ENCODE data around the gene SWI5. TPM values are rescaled to one million over a fixed set of nuclear protein-coding genes. Genes with fewer than 3 reads are reported as not detected.

The SWI5 gene
- total RNA-seq, 1 donor from 2014 or later: 29.1 TPM

DNA sequence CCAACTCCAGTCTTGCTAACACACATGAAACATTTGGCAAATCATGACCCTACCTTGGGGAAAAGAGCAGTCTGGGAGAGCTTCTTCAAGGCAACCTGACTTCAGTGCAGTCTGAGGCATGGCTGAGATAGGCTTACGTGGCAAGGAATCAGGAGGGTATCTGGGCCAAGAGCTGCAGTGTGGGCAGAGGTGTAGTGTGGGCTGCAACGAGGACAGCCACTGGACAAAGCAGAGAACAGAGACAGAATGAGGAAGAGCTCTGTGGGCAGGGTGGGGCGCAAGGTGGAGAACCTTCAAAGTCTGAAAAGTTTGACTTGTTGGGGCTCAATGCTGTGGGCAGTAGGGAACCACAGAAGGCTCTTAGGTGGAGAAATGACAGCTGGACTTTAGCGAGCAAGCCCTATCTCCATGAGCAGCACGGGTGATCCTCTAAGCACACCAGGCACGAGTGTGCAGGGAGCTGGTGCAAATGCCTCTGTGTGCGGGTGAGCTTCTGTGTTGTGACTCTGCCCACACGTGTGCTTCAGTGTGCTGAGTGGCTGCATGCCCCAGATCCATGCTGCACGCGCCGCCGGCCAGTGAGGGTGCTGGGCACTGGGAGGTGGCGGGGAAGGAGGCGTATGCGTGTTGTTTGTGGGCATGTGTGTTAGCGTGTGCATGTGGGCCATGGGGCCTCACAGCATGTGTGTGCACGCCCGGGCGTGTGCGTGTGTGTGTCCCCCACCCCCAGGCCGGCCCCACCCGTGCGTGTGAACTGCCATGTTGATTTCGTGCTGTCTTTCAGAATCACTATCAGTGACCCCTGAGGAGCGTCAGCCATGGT, 23.5 kb upstream of the SWI5 start:
- no peak for DNase-seq

DNA sequence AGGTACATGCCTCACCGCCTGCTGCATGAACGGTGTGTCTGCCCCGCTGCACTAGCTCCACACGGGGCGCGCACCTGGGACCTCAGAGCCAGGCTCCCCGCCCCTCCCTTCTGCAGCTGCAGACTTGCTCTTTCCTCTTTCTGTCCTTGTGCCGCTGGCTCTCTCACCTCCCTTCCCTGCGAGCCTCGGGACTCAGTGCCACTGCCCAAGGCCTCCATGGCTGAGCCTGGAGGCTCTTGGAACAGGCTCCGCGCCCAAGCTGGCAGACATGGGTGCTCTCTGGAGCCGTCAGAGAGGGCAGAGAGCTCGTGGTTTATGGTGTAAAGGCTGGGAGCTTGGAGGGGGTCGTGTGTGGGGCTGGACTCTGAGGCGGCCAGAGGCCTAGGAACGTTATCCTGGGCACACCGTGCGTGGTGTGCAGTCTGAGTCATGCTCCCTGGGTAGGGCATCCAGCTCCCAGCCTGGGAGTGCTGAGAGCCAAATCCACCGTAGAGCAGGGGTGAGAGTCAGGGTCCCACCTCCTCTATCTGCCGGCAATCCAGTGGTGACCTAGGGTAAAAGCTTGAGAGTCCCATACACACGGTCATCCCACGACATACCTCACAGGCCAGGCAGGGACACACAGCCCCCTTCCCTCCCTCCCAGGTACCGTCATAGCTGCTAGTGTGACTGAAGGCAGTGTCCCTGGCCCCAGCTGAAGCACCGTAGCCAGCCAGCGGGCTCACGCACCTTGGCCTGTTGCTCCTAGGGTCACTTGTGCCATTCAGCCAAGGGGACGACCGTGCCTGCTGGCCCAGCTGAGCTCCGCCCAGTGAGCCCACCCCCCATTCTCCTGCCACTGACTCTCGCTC, 22.7 kb upstream of the SWI5 start:
- no peak for DNase-seq

DNA sequence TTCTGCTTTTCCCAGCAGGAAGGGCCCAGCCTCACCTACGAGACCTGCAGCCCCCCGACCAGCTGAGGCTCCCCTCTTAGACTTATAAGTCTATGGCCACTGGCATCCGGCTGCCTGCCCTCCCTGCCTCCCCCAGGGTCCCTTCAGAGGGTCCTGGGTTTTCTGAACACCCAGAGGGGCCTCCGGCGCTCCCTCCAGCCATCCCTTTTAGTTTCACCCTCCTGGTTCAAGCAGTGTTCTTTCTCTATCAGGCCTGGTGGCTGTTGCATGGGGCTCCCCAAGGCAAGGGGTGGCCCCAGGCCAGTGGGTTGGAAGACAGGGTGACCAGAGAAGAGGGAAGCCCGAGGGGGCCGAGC, 22.1 kb upstream of the SWI5 start:
- no peak for DNase-seq

DNA sequence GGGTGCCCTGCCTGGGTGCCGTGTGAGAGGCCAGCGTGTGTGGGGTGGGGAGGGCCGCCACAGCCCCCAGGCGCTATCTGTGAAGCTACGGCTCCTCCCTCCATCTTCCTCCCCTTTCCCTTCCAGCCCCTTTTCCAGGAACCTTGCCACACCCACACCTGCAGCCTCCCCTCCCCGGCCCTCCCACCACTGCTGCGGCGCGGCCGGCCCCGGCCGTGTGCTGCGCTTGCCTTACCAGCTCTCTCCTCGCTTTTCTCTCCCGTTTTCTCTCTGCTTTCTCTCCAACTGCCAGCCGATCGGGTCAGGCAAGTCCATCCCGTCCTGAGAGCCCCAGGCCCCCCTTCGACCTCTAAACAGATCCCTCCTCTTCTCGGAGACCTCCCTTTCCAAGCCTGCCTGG, 21.7 kb upstream of the SWI5 start:
- DNase-seq: no peak

DNA sequence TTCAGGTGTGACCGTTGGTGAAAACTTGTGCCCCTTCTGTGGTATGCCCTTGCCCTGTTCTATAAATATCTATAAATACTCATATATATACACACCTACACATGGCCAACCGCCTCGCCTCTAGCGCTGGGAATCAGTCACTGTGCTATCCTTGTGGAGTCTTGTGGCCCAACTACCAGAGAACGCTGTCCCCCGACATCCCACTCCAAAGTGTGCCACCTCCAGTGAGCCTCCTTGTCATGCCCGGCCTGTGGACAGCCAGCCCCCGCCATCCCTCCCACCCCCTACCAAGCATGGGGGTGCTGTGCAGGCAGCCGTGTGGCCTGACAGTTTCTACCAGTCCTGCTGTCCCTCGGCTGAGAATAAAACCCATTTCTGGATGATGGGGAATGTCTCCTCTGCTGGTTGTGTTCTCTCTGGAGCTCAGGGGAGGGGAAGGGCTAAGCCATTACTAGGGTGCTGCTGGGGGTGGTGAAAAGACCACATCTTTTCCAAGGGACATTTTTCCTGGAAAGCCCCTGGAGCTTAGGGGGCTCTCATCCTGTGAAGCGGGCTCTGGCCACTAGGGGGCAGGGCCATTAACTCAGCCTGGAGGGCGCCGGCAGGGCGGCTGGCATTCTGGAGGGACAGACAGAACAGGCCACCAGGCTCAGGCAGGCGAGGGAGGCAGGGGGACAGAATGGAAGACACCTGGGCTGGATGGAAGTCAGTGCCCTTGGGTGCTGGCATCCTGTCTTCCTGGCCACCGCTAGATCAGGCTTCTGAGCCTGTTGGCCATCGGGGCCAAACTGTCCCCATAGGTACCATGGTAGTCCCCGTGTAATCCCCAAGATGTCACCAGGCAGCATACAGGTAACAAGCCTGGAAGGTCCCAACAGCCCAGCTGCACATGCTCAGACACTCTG, 21.0 kb upstream of the SWI5 start:
- peak; percentile 77 for DNase-seq

DNA sequence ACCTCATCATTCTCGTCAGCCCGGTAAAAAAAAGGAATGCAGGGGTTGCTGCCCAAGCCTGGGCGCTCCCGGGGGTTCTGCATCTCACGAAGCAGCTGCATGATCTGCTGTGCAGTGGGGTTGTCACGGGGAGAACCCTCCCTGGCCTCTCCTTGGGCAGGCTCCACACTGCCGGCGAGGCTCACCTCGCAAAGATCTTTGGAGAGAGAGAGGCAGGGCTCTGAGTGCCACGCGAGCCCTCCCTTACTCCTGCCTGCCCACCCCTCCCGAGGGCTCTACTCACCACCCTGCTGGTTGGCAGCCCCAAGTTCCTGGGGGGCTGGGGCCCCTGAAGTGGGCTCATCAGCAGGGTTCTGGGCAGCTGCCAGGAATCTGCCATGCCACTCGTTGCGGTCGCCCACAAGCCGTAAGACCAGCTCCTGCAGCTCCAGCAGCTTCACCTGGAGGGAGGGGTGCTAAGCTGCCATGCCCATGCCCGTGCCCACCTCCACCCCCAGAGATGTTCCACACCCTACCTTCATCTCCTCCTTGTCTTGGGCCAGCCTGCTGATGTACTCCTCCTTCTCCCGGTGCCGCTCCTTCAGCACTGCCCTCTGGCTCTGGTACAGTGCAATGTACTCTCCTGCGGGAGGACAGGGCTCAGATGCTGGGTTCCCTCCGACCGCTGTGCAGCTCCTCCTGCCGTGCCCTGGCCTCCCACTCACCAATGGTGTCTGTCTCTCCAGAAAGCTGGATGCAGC, 18.8 kb upstream of the SWI5 start:
- DNase-seq: no peak

DNA sequence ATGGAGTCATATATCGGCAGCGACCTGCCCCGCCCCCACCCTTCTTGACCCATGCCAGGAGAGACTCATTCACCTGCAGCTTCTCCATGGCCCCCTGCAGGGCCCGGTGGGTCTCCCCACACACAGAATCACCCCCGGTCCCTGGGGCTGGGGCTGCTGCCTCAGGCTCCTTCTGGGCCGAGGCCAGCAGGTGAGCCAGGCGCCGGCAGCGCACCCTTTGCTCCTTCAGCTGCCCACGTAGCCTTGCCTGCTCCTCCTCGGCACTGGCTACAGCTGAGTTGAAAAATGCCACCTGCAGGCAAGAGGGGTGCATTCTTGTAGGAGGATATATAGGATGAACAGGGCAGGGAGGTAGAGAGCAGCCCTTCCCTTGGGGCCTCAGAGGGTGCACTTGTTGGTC, 18.2 kb upstream of the SWI5 start:
- DNase-seq: no peak

DNA sequence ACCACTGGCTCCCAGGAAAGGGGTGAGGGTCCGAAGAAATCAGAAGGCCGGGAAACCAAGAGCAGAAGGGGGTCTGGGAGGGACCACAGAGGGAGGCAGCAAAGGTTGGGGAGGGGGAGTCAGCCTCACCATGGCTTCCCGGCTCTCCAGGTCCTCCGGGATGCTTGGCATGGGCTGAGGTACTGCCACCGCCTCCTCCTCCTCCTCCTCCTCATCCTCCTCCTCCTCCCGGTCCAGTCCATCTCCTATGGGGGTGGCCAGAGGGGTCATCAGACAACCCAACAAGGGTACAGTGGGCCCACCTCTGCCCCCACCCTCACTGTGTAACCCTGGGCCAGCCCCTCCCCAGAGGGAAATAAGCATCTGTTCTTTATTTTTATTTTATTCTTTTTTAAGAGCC, 17.8 kb upstream of the SWI5 start:
- no peak for DNase-seq

DNA sequence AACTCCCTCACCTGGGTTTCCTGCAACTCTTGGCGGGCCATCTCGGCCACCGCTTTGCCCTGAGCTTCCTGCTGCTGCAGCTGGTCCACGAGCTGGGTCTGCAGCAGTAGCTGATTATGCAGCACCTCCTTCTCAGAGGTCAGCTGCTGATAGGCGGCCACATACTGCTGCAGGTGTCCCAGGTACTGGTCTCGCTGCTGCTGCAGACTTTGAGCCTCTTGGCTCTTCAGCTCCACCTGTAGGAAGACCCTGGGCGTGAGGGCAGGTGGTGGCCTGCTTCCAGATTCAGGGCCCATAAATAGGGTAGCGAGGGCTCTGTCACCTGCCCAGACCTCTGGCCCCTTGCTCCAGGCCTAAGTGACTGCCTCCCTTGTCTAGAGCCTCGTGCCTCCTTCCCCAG, 16.9 kb upstream of the SWI5 start:
- no peak for DNase-seq

DNA sequence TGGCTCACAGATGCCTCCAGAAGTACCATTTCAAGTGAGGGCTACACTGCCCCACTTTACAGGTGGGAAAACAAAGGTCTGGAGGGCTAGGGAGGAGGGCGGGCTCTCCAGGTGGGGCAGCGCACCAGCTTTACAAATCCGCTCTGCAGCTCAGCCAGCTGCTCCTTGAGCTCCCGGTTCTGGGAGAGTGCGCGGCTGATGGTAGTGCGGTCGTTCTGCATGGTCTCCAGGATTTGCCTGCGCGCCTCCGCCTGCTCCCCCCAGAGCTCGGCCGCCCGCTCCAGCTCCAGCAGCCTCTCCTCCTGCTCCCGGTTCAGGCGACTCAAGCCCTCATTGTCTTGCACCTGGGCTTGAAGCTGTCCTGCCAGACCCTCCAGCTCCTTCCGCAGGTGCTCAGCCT, 15.7 kb upstream of the SWI5 start:
- no peak for DNase-seq

DNA sequence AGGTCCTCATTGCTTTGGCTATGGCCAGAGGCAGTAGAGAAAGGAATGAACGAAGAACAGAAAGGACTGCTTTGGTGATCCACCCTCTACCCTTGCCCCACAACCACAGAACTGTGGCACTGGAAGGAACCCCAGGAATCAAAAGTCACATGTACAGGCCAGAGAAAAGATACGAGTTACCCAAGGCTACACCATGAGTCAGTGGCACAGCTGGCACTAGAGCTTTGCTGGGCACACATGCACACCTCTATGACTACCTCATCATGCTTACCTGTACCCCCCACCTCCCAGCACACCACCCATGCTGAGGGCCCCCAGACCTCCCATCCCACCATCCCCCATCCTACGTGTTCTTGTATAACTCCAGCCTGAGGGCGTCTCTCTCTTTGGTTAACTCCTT, 13.4 kb upstream of the SWI5 start:
- DNase-seq: no peak

DNA sequence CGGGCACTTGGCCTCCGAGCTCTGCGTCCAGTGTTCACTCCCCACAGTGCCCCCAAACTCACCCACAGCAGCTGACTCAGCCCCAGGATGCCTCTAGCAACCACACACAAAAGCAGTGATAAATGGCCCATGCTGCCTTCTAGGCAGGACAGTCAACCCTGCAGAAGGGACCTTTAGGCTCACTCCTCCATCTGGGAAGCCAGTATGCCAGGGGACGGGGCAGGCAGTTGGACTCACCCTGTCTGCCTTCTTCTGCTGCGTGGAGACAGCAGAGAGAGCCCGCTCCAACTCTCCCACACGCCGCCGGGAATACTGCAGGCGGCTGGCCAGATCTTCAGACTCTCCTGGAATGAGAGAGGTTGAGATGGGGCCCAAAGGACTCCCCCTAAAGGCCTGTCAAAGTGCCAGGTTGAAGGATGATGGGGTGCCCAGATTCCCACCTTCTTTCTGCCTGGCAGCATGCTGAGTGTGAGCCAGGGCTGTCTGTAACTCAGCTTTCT, 10.7 kb upstream of the SWI5 start:
- no peak for DNase-seq

DNA sequence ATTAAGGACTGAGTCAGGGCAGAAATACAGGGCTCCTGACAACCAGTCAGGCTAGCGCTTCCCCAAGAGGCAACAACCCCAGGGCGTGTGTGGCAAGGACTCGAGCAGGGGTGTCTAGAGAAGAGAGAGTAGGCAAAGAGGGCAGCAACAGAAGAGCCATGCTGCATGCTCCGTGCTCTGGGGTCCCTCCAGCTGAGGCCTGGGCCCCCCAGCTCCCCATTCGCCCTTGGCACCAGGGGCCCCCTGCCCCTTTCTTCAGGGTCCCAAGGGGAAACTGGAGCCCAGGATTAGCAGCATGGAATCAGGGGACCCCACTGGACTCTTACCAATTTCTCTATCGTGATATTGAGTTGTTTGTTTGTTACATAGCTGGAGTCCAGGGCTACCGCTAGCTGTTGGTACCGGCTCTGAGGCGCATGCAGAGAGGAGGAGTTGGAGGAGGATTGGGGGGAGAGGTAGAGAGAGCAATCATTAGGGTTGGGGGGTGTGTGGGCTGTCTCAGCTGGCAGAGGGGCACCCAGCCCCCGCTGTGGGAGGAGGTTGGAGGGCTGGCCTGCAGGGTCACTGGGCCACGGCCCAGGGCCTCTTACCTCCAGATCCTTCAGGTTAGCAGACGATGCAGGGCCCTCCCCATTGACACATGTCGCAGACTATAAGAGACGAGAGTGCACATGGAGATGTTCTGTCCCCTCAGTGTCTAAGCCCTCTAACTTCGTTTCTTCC, 9.0 kb upstream of the SWI5 start:
- DNase-seq: no peak

DNA sequence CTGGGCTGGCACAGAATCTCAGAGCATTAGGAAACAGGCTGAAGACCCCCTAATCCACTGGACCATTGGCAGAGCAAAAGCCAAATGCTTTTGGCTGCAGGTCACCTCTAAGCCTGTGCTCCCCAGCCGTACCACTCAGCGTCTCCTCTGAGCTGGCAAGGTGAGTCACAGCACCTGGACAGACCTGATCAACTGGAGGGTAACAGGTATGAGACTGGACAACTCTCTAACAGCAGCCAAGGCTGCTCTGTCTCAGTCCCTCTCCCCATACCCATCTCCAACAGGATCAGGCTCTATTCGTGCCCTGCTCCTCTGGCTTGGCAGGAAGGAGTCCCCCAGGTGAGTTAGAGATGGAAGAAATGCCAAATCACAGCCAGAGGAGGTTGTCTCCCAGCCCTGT, 5.0 kb upstream of the SWI5 start:
- no peak for DNase-seq

DNA sequence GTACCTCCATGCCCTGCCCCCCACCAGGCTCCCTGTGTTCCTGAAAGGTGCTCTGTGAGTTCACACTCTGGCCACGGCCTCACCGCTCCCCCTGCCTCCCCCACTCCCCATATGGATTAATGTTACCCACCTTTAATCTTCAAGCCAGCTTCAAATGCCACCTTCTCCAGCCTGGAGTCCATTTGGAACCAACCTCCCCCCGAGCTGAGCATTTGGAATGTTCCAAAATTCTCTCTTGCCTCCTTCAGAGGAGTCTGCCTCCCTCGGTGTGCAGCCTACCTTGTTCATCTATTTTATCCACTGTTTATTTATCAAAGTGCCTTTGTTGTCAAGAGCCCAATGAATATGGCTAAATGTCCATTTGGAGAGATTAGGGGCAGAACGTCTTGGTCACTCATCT, 4.6 kb upstream of the SWI5 start:
- DNase-seq: no peak

DNA sequence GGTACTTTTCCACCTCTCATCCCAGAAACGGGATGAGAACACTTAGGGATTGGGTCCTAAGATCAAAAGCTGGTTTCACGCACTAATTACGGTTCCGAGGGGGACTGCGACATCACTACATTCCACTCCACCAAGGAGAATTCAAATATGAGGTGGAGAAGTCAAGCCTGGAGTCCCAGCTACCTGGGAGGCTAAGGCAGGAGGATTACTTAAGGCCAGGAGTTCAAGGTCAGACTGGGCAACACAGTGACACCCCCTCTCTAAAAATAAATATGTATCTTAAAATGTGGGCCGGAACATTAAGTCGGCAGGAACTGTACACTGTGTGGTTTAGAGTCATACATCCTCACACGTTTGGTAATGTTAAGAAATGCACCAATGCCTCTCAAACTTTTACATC, 1.8 kb upstream of the SWI5 start:
- no peak for DNase-seq

DNA sequence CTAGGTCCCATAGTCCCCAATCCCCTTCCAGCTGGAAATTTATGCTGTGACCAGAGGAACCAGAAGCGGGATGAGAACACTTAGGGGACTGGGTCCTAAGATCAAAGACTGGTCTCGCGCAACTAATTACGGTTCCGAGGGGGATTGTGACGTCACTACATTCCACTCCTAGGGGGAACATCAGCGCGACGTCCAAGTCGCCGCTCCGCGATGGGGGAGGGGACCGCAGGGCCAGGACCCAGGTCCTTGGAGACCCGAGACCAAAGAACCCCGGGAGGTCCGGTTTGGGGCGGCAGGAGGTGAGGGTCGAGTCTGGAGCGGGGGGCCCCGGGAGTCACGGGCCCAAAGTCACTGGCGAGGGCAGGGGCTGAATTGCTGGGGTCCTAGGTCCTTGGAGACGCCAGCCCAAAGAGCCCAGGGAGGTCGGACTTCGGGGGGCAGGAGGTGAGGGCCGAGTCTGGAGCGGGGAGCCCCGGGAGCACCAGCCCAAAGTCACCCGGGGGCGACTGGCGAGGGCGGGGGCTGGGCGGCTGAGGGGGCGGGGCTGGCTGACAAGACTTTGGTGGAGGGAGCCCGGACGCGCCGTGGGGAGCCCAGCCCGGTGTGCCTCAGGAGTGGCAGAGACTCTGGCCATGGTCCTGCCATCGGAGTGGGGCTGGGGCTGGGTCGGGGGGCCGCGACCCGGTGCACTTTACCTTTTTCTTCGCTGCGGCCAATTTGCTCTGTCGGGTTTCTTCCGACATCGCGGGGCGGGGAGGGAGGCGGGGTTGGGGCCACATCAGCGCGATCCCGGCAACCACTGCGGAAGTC, 673 bp upstream of the SWI5 start, which contains the start of gene GOLGA2:
Gene GOLGA2 (minus strand): TSS at position 810 of the 810 bp plus-strand sequence. CDS start 31 bp downstream, at position 779.
- DNase-seq: peak; percentile 70

DNA sequence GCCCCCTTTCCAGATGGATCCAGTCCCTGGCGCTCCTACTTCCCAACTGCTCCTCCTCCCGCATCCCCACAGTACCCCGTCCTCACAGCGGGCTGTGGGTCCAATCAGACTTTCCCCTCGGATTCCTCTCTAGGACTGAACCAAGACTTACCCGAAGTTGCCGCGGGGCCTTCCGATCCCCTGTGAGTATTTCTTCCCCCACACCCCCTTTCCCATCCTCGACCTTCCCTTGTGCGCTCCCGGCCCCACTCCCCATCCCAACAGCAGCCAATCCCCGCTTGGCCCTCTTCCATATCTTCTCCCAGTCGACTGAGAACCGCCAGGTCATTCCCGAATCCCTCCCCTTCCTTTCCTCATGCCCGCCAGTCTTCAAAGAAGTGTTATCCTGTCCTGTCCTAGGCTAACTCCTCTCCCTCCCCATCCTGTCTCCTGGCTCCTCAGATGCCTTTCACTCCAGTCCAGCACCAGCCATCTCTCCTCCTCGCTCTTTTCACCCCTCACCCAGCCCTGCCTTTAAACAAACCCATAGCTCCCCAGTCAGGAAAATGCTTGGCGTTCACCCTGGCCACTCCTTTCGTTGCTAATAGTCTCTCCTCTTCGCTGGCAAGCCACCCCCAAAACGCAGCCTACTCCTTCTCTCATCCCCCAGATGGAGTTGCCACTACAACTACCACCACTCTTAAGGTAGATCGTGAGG, 646 bp downstream of the SWI5 start:
- peak; percentile 47 for DNase-seq
